ENCODE results near the gene TK2. TPM values are rescaled to one million over a fixed set of nuclear protein-coding genes. Genes with fewer than 3 reads are reported as not detected.

The TK2 gene
- total and polyA plus RNA-seq, 2 donors from 2014 or later: 31.0 to 44.2 TPM

DNA sequence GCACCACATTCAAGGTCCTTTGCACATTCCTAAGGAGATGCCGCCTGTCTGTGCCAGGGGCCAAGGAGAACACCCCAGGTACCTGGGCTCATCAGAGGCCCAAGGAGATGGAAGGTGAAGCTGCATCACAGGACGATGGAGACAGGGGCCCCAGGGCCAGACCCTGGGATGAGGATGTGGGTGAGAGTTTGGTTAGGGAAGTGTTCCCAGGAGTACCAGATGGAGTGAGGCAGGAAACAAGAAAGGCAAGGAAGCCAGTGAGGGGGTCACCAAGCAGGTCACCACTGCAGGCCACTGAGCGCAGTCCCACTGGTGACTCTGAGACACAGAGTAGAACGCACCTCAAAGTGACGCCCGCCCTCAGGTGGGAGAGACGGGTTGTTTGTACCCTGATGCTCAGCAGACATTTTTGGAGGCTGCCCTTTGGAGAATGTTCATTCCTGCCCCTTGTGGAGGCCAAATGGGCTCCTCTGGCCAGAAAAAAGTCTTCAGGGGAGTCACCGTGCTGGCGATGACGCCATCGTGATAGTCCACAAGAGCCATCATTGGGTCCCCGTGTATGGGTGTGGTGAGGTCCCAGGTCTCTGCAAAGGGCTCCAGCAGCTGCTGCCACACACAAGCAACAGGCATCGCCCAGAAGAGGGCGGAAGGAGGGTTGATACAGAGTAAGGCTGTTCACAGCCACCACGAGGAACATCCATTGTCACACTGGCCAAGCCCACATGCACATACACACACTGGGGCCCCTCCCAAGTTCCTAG lies 65.3 kb downstream of the TK2 start:
- DNase-seq (no peak), FAIRE-seq (no peak)
- intact Hi-C loops (cut with DNase I): no loop called here

DNA sequence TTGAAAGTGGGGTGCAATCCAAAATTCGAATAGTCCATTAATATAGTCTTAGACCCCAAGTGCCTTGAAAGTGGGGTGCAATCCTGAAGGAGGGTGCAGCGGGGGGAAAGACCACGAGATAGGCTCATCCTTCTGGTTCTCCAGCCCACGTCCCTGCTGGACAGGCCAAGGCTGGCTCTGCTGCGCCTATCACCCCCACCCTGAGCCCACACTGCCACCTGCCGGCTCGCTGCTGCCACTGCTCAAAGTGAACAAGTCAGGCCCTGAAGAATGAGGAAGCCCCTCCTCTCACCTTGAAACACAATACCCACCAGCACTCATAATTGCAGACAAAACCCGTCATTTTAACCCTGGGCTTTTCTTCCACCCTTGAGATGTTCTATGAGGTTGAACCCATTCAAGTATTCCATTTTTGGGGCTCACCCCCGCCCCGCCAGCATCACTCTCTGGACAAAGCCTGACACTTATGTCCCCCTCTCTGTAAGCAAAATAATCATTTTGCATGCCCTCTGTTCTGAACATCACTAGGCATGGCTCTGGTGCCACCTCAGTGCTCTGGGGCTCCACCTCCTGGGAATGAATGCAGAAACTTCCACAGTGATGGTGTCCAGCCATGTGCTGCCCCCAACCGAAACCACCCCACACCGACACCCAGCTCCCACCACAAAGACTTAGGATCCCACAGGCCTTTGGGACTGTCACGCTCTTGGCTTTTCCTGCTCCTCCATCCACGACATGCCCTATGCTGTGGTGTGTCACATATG lies 66.1 kb downstream of the TK2 start:
- Histone ChIP-seq H3K9ac (ENCODE audit: low read length in 3 of 3) (no peak overlapping the region), H3K9me3 (ENCODE audit: control insufficient read depth in 2 of 3, insufficient read depth in 1 of 3, low read length in 3 of 3) (no peaks in the 10 kb centered on the region), H3K36me3 (ENCODE audit: control insufficient read depth in 2 of 3, insufficient read depth in 3 of 3, low read length in 3 of 3) (no peaks in the 10 kb centered on the region), H3K4me1 (ENCODE audit: control insufficient read depth in 2 of 3, insufficient read depth in 2 of 3, low read depth in 1 of 3, low read length in 3 of 3) (peaks cover 0 to 7% (median 0%) of the 10 kb centered on the region in 3 donors), H3K27ac (ENCODE audit: low read depth in 2 of 2, low read length in 2 of 2) (no peak overlapping the region), H3K4me3 (ENCODE audit: low read length in 3 of 3) (no peak overlapping the region), H3K27me3 (ENCODE audit: control insufficient read depth, insufficient read depth, low read length) (no peaks in the 10 kb centered on the region)
- no peak for FAIRE-seq
- peak; percentile 86 to 91 (median 90) for DNase-seq
- peak; percentile 97 for TF ChIP-seq CTCF (IDR thresholded peaks at IDR 0.05; ENCODE audit: borderline replicate concordance, extremely low read depth, insufficient read depth)
- intact Hi-C loops (cut with DNase I): no loop called here

More for the DNA sequence above, 65.3 kb downstream of the TK2 start:
- Histone ChIP-seq H3K9me3 (ENCODE audit: control insufficient read depth in 2 of 3, insufficient read depth in 1 of 3, low read length in 3 of 3) (no peaks in the 10 kb centered on the region), H3K4me3 (ENCODE audit: low read length in 3 of 3) (no peak overlapping the region), H3K27me3 (ENCODE audit: control insufficient read depth, insufficient read depth, low read length) (no peaks in the 10 kb centered on the region), H3K27ac (ENCODE audit: low read depth in 2 of 2, low read length in 2 of 2) (no peak overlapping the region), H3K4me1 (ENCODE audit: control insufficient read depth in 2 of 3, insufficient read depth in 2 of 3, low read depth in 1 of 3, low read length in 3 of 3) (peaks cover 0 to 7% (median 0%) of the 10 kb centered on the region in 3 donors), H3K36me3 (ENCODE audit: control insufficient read depth in 2 of 3, insufficient read depth in 3 of 3, low read length in 3 of 3) (no peaks in the 10 kb centered on the region), H3K9ac (ENCODE audit: low read length in 3 of 3) (no peak overlapping the region)
- TF ChIP-seq CTCF (IDR thresholded peaks at IDR 0.05; ENCODE audit: borderline replicate concordance, extremely low read depth, insufficient read depth): no peak

DNA sequence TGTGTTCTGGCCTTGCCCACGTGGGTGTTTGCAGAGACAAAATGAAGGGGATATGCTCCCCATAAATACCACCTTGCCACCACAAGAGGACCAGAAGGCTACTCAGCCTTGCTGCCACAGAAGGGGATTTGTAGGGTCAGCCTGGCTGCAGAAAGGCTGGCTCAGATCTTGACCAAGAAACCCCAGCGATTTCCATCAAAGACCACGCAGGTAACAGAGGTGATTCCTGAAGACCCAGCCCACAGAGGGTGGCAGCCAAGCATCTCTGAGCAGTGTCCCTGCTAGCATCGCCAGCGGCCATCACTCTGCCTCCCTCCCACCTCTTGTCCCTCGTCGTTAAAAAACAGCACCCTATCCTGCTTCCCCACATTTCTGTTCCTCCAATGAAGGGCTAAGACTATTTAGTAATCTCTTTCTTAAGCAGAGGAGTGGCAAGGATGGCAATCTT lies 68.0 kb downstream of the TK2 start:
- Histone ChIP-seq H3K9ac (ENCODE audit: low read length in 3 of 3) (no peak overlapping the region), H3K27ac (ENCODE audit: low read depth in 2 of 2, low read length in 2 of 2) (no peak overlapping the region), H3K4me3 (ENCODE audit: low read length in 3 of 3) (no peak overlapping the region), H3K27me3 (ENCODE audit: control insufficient read depth, insufficient read depth, low read length) (no peaks in the 10 kb centered on the region), H3K36me3 (ENCODE audit: control insufficient read depth in 2 of 3, insufficient read depth in 3 of 3, low read length in 3 of 3) (no peaks in the 10 kb centered on the region), H3K4me1 (ENCODE audit: control insufficient read depth in 2 of 3, insufficient read depth in 2 of 3, low read depth in 1 of 3, low read length in 3 of 3) (peaks cover 0 to 8% (median 0%) of the 10 kb centered on the region in 3 donors), H3K9me3 (ENCODE audit: control insufficient read depth in 2 of 3, insufficient read depth in 1 of 3, low read length in 3 of 3) (no peaks in the 10 kb centered on the region)
- DNase-seq (peak in 2 of 5 donors; percentile 27 to 35), FAIRE-seq (no peak)
- intact Hi-C loops (cut with DNase I): no loop called here
- no peak for TF ChIP-seq CTCF (IDR thresholded peaks at IDR 0.05; ENCODE audit: borderline replicate concordance, extremely low read depth, insufficient read depth)

Data from kidney (tissue), 14 donors.